Lung (tissue), 12 donors: Measurements from ENCODE around the gene HMG20B. TPM values are rescaled to one million over a fixed set of nuclear protein-coding genes. Genes with fewer than 3 reads are reported as not detected.

Experiments
- ATAC-seq: fragments of 200-7000 bp; cut with Tn5 transposase; one replicate; pipeline ENCODE4 v1.9.1; 2020; ENCODE audit warnings: moderate number of reproducible peaks; ENCODE audit not compliant: insufficient read depth, low FRiP score
- DNase-seq, 3 donors: peaks; one replicate each; pipeline ENCODE4 v3.0.0-alpha.2; 2013 to 2017
- H3K27ac ChIP-seq, 2 donors: one replicate each; pipeline ENCODE4 v1.5.1; 2013; ENCODE audit warnings: mild to moderate bottlenecking in 2 of 2, moderate library complexity in 2 of 2, control low read depth in 1 of 2, inconsistent platforms in 1 of 2, low read depth in 1 of 2, low read length in 1 of 2
- H3K27me3 ChIP-seq, 3 donors: one replicate each; pipeline ENCODE4 v1.5.1; 2013; ENCODE audit warnings: low read length in 2 of 3; ENCODE audit not compliant: control insufficient read depth in 3 of 3, insufficient read depth in 3 of 3
- H3K36me3 ChIP-seq, 4 donors: one replicate each; pipeline ENCODE4 v1.5.1; 2013; ENCODE audit warnings: low read length in 4 of 4, mild to moderate bottlenecking in 1 of 4, moderate library complexity in 1 of 4; ENCODE audit not compliant: control insufficient read depth in 4 of 4, insufficient read depth in 4 of 4
- H3K4me1 ChIP-seq, 5 donors: one replicate each; pipeline ENCODE4 v1.5.1; 2013; ENCODE audit warnings: low read length in 5 of 5, mild to moderate bottlenecking in 2 of 5, moderate library complexity in 1 of 5; ENCODE audit not compliant: control insufficient read depth in 5 of 5, insufficient read depth in 5 of 5
- H3K4me3 ChIP-seq: one replicate; pipeline ENCODE4 v1.5.1; 2013; ENCODE audit warnings: mild to moderate bottlenecking, control low read depth, moderate library complexity
- H3K9ac ChIP-seq, 2 donors: one replicate each; pipeline ENCODE4 v1.5.1; 2013; ENCODE audit warnings: low read length in 2 of 2, control low read depth in 1 of 2; ENCODE audit not compliant: insufficient read depth in 1 of 2
- H3K9me3 ChIP-seq, 4 donors: one replicate each; pipeline ENCODE4 v1.5.1; 2013; ENCODE audit warnings: low read length in 3 of 4, mild to moderate bottlenecking in 1 of 4, moderate library complexity in 1 of 4; ENCODE audit not compliant: control insufficient read depth in 4 of 4, insufficient read depth in 3 of 4
- CTCF ChIP-seq: IDR thresholded peaks from 2 replicates; pipeline ENCODE4 v1.5.1; 2012; ENCODE audit warnings: mild to moderate bottlenecking; ENCODE audit errors: control extremely low read depth, extremely low read depth
- WGBS, 2 donors: extraction: QIAGEN DNeasy Blood & Tissue Kit; methylation state at CpG; one replicate each; pipeline ENCODE4 v1.1.7; 2013; 5-methylcytosine and 5-hydroxymethylcytosine counted together
- polyA plus RNA-seq, 2 donors: library from polyadenylated mRNA; stranded (reverse); fragments of 200-250 nt; gene quantifications; one replicate each; pipeline ENCODE4 v1.2.1, GENCODE V29; 2013
- total RNA-seq, 2 donors: library from RNA; depleted of rRNA in 1 of 2; stranded (reverse); fragments of >200 nt in 1 of 2; gene quantifications; one replicate each; pipeline ENCODE4 v1.2.1, GENCODE V29; 2014 to 2021
- donor health status: control.
- donor health status: control.
- donor health status: Bipolar disorder and iron deficiency.
- donor health status: healthy.
- donor health status: DM: yes; HTN: yes; CAD: no.

Gene HMG20B
- total and polyA plus RNA-seq, 4 donors: 51.1 to 93.4 (median 75.8) TPM

GRCh38 chr19:3575949-3576673 lies 3.4 kb downstream of the HMG20B start:
- DNase-seq (no peak), ATAC-seq (no peak)
- TF ChIP-seq CTCF: no peak
- no peaks in the 10 kb centered on the region for H3K9me3 ChIP-seq
- no peak overlapping the region for H3K27ac ChIP-seq
- no peak overlapping the region for H3K4me3 ChIP-seq
- peaks cover 0 to 13% (median 7%) of the 10 kb centered on the region in 4 donors for H3K36me3 ChIP-seq
- peaks cover 0 to 35% (median 14%) of the 10 kb centered on the region in 5 donors for H3K4me1 ChIP-seq
- 87% methylated on average over 29 of the region's 29 CpGs for WGBS, 2 donors
- H3K9ac ChIP-seq: no peak overlapping the region
- no peaks in the 10 kb centered on the region for H3K27me3 ChIP-seq

GRCh38 chr19:3576696-3577443 lies 4.1 kb downstream of the HMG20B start:
- peak; percentile 81 to 94 (median 89) for DNase-seq
- no peak for TF ChIP-seq CTCF
- no peak for ATAC-seq
- Histone ChIP-seq H3K9me3 (no peaks in the 10 kb centered on the region), H3K4me1 (peaks cover 0 to 35% (median 14%) of the 10 kb centered on the region in 5 donors), H3K9ac (no peak overlapping the region), H3K4me3 (no peak overlapping the region), H3K36me3 (peaks cover 0 to 13% (median 7%) of the 10 kb centered on the region in 4 donors), H3K27ac (no peak overlapping the region), H3K27me3 (no peaks in the 10 kb centered on the region)
- 53 to 56% methylated on average over 51 to 68 of the region's 78 CpGs for WGBS, 2 donors

GRCh38 chr19:3577723-3578344 lies 5.1 kb downstream of the HMG20B start:
- WGBS, 2 donors: 93% methylated on average over 58 to 60 of the region's 60 CpGs
- Histone ChIP-seq H3K36me3 (peaks cover 0 to 13% (median 7%) of the 10 kb centered on the region in 4 donors), H3K4me1 (peaks cover 0 to 30% (median 10%) of the 10 kb centered on the region in 5 donors), H3K4me3 (no peak overlapping the region), H3K27me3 (no peaks in the 10 kb centered on the region), H3K27ac (no peak overlapping the region), H3K9me3 (no peaks in the 10 kb centered on the region), H3K9ac (no peak overlapping the region)
- ATAC-seq (no peak), DNase-seq (no peak)
- no peak for TF ChIP-seq CTCF
